ENCODE measurements around the gene FOXC1. TPM values are rescaled to one million over a fixed set of nuclear protein-coding genes. Genes with fewer than 3 reads are reported as not detected.

Gene FOXC1
- total and polyA plus RNA-seq, 4 donors: 15.1 to 105 (median 49.1) TPM

- no peaks in the 10 kb centered on the region for H3K36me3 ChIP-seq (ENCODE audit: control insufficient read depth, insufficient read depth, low read length)
- peak overlapping the region; percentile 69 for H3K27ac ChIP-seq (ENCODE audit: low read depth, low read length)
- H3K27me3 ChIP-seq (ENCODE audit: control insufficient read depth, insufficient read depth, low read length): no peaks in the 10 kb centered on the region
- WGBS (ENCODE audit: insufficient coverage): 41% methylated on average over 6 of the region's 6 CpGs
- DNase-seq (ENCODE audit: low read depth in 4 of 6, low spot score in 6 of 6): no peak
- H3K4me1 ChIP-seq (ENCODE audit: control insufficient read depth, insufficient read depth, low read length): peaks cover 46% of the 10 kb centered on the region
- peaks cover 2% of the 10 kb centered on the region for H3K9me3 ChIP-seq (ENCODE audit: control insufficient read depth, insufficient read depth, low read length)
- H3K4me3 ChIP-seq (ENCODE audit: low read depth, low read length): no peak overlapping the region
Observed at GRCh38 chr6:1574890-1575209, 34.9 kb upstream of the FOXC1 start.

GRCh38 chr6:1575210-1576041 is 34.3 kb upstream of the FOXC1 start:
- DNase-seq (ENCODE audit: low read depth in 4 of 6, low spot score in 6 of 6): peak in 2 of 6 donors; percentile 50 to 76
- WGBS (ENCODE audit: insufficient coverage): 21% methylated on average over 12 of the region's 16 CpGs
- peaks cover 2% of the 10 kb centered on the region for H3K9me3 ChIP-seq (ENCODE audit: control insufficient read depth, insufficient read depth, low read length)

GRCh38 chr6:1576166-1576565 is 33.5 kb upstream of the FOXC1 start:
- 59% methylated on average over 7 of the region's 9 CpGs for WGBS (ENCODE audit: insufficient coverage)

More at GRCh38 chr6:1575210-1576041, 34.3 kb upstream of the FOXC1 start:
- Histone ChIP-seq H3K4me3 (ENCODE audit: low read depth, low read length) (no peak overlapping the region), H3K36me3 (ENCODE audit: control insufficient read depth, insufficient read depth, low read length) (no peaks in the 10 kb centered on the region), H3K27me3 (ENCODE audit: control insufficient read depth, insufficient read depth, low read length) (no peaks in the 10 kb centered on the region), H3K27ac (ENCODE audit: low read depth, low read length) (peak overlapping the region; percentile 69), H3K4me1 (ENCODE audit: control insufficient read depth, insufficient read depth, low read length) (peaks cover 48% of the 10 kb centered on the region)

GRCh38 chr6:1576711-1577110 is 33.0 kb upstream of the FOXC1 start:
- Histone ChIP-seq H3K36me3 (ENCODE audit: control insufficient read depth, insufficient read depth, low read length) (no peaks in the 10 kb centered on the region), H3K4me3 (ENCODE audit: low read depth, low read length) (no peak overlapping the region), H3K9me3 (ENCODE audit: control insufficient read depth, insufficient read depth, low read length) (no peaks in the 10 kb centered on the region), H3K4me1 (ENCODE audit: control insufficient read depth, insufficient read depth, low read length) (peaks cover 48% of the 10 kb centered on the region), H3K27ac (ENCODE audit: low read depth, low read length) (no peak overlapping the region), H3K27me3 (ENCODE audit: control insufficient read depth, insufficient read depth, low read length) (no peaks in the 10 kb centered on the region)
- DNase-seq (ENCODE audit: low read depth in 4 of 6, low spot score in 6 of 6): no peak
- WGBS (ENCODE audit: insufficient coverage): 95% methylated on average over 6 of the region's 11 CpGs

More at GRCh38 chr6:1576166-1576565, 33.5 kb upstream of the FOXC1 start:
- no peak for DNase-seq (ENCODE audit: low read depth in 4 of 6, low spot score in 6 of 6)
- H3K4me1 ChIP-seq (ENCODE audit: control insufficient read depth, insufficient read depth, low read length): peaks cover 48% of the 10 kb centered on the region
- H3K27ac ChIP-seq (ENCODE audit: low read depth, low read length): peak overlapping the region; percentile 69
- no peak overlapping the region for H3K4me3 ChIP-seq (ENCODE audit: low read depth, low read length)
- H3K27me3 ChIP-seq (ENCODE audit: control insufficient read depth, insufficient read depth, low read length): no peaks in the 10 kb centered on the region
- no peaks in the 10 kb centered on the region for H3K36me3 ChIP-seq (ENCODE audit: control insufficient read depth, insufficient read depth, low read length)
- peaks cover 2% of the 10 kb centered on the region for H3K9me3 ChIP-seq (ENCODE audit: control insufficient read depth, insufficient read depth, low read length)

- H3K4me1 ChIP-seq (ENCODE audit: control insufficient read depth, insufficient read depth, low read length): peaks cover 48% of the 10 kb centered on the region
- no peaks in the 10 kb centered on the region for H3K36me3 ChIP-seq (ENCODE audit: control insufficient read depth, insufficient read depth, low read length)
- H3K4me3 ChIP-seq (ENCODE audit: low read depth, low read length): no peak overlapping the region
- H3K9me3 ChIP-seq (ENCODE audit: control insufficient read depth, insufficient read depth, low read length): no peaks in the 10 kb centered on the region
- H3K27me3 ChIP-seq (ENCODE audit: control insufficient read depth, insufficient read depth, low read length): no peaks in the 10 kb centered on the region
- H3K27ac ChIP-seq (ENCODE audit: low read depth, low read length): no peak overlapping the region
- WGBS (ENCODE audit: insufficient coverage): 94% methylated on average over 4 of the region's 11 CpGs
- no peak for DNase-seq (ENCODE audit: low read depth in 4 of 6, low spot score in 6 of 6)
Observed at GRCh38 chr6:1577146-1577680, 32.5 kb upstream of the FOXC1 start.

GRCh38 chr6:1577896-1578745 is 31.6 kb upstream of the FOXC1 start:
- 83% methylated on average over 12 of the region's 19 CpGs for WGBS (ENCODE audit: insufficient coverage)
- DNase-seq (ENCODE audit: low read depth in 4 of 6, low spot score in 6 of 6): no peak
- peaks cover 48% of the 10 kb centered on the region for H3K4me1 ChIP-seq (ENCODE audit: control insufficient read depth, insufficient read depth, low read length)

GRCh38 chr6:1579096-1579495 is 30.6 kb upstream of the FOXC1 start:
- no peaks in the 10 kb centered on the region for H3K27me3 ChIP-seq (ENCODE audit: control insufficient read depth, insufficient read depth, low read length)
- no peak overlapping the region for H3K4me3 ChIP-seq (ENCODE audit: low read depth, low read length)
- H3K4me1 ChIP-seq (ENCODE audit: control insufficient read depth, insufficient read depth, low read length): peaks cover 41% of the 10 kb centered on the region
- DNase-seq (ENCODE audit: low read depth in 4 of 6, low spot score in 6 of 6): no peak
- no peaks in the 10 kb centered on the region for H3K9me3 ChIP-seq (ENCODE audit: control insufficient read depth, insufficient read depth, low read length)
- no peaks in the 10 kb centered on the region for H3K36me3 ChIP-seq (ENCODE audit: control insufficient read depth, insufficient read depth, low read length)
- WGBS (ENCODE audit: insufficient coverage): 67% methylated on average over 3 of the region's 5 CpGs
- no peak overlapping the region for H3K27ac ChIP-seq (ENCODE audit: low read depth, low read length)

More at GRCh38 chr6:1577896-1578745, 31.6 kb upstream of the FOXC1 start:
- Histone ChIP-seq H3K27me3 (ENCODE audit: control insufficient read depth, insufficient read depth, low read length) (no peaks in the 10 kb centered on the region), H3K9me3 (ENCODE audit: control insufficient read depth, insufficient read depth, low read length) (no peaks in the 10 kb centered on the region), H3K36me3 (ENCODE audit: control insufficient read depth, insufficient read depth, low read length) (no peaks in the 10 kb centered on the region), H3K27ac (ENCODE audit: low read depth, low read length) (no peak overlapping the region), H3K4me3 (ENCODE audit: low read depth, low read length) (no peak overlapping the region)

- Histone ChIP-seq H3K9me3 (ENCODE audit: control insufficient read depth, insufficient read depth, low read length) (no peaks in the 10 kb centered on the region), H3K27ac (ENCODE audit: low read depth, low read length) (no peak overlapping the region)
- WGBS (ENCODE audit: insufficient coverage): 79% methylated on average over 4 of the region's 6 CpGs
Observed at GRCh38 chr6:1580109-1580508, 29.6 kb upstream of the FOXC1 start.

GRCh38 chr6:1580585-1580984 is 29.1 kb upstream of the FOXC1 start:
- H3K9me3 ChIP-seq (ENCODE audit: control insufficient read depth, insufficient read depth, low read length): no peaks in the 10 kb centered on the region
- H3K36me3 ChIP-seq (ENCODE audit: control insufficient read depth, insufficient read depth, low read length): no peaks in the 10 kb centered on the region
- no peak overlapping the region for H3K4me3 ChIP-seq (ENCODE audit: low read depth, low read length)
- WGBS (ENCODE audit: insufficient coverage): 97% methylated on average over 6 of the region's 9 CpGs
- H3K27me3 ChIP-seq (ENCODE audit: control insufficient read depth, insufficient read depth, low read length): no peaks in the 10 kb centered on the region
- no peak for DNase-seq (ENCODE audit: low read depth in 4 of 6, low spot score in 6 of 6)
- H3K27ac ChIP-seq (ENCODE audit: low read depth, low read length): no peak overlapping the region
- H3K4me1 ChIP-seq (ENCODE audit: control insufficient read depth, insufficient read depth, low read length): peaks cover 26% of the 10 kb centered on the region

More at GRCh38 chr6:1580109-1580508, 29.6 kb upstream of the FOXC1 start:
- no peaks in the 10 kb centered on the region for H3K36me3 ChIP-seq (ENCODE audit: control insufficient read depth, insufficient read depth, low read length)
- peaks cover 31% of the 10 kb centered on the region for H3K4me1 ChIP-seq (ENCODE audit: control insufficient read depth, insufficient read depth, low read length)
- DNase-seq (ENCODE audit: low read depth in 4 of 6, low spot score in 6 of 6): peak in 1 of 6 donors; percentile 49
- no peak overlapping the region for H3K4me3 ChIP-seq (ENCODE audit: low read depth, low read length)
- no peaks in the 10 kb centered on the region for H3K27me3 ChIP-seq (ENCODE audit: control insufficient read depth, insufficient read depth, low read length)

Data from spinal cord (tissue), 10 donors.